NCI-H526 (cell line): Measurements from ENCODE around the gene CDC27.
"Not testable (repeated sequence)": the region's sequence is repeated elsewhere in the genome, so short reads cannot be mapped to it uniquely, and the experiment has no call there.

ENCODE experiments used
- DNase-seq, 2 experiments: peaks; one replicate each; lab custom pipeline; 2025; lab: John Stamatoyannopoulos, UW

Gene CDC27

GRCh38 chr17:47135235-47135634 is 53.9 kb downstream of the CDC27 start:
- no peak for DNase-seq

DNA sequence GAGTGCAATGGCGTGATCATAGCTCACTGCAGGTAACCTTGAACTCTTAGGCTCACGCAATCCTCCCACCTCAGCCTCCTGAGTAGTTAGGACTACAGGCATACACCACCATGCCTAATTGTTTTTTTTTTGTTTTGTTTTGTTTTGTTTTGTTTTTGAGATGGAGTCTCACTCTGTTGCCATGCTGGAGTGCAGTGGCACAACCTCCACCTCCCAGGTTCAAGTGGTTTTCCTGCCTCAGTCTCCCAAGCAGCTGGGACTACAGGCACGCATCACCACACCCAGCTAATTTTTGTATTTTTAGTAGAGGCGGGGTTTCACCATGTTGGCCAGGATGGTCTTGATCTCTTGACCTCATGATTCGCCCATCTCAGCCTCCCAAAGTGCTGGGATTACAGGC is 54.7 kb downstream of the CDC27 start:
- DNase-seq = not testable (repeated sequence)

DNA sequence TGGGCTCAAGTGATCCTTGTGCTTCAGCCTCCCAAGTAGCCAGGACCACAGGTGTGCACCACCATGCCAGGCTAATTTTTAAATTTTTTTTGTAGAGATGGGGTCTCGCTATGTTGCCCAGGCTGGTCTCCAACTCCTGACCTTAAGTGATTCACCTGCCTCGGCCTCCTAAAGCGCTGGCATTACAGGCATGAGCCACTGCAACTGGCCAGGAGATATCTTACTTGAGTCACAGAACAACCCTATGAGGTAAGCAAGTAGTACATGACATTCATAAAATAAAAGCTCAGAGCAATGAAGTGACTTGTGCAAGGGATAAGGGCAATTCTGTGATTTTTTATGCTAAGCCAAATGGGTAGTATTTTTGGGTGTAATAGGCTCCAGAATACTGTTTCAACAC is 57.3 kb downstream of the CDC27 start:
- no peak for DNase-seq

- not testable (repeated sequence) for DNase-seq
Measured at GRCh38 chr17:47126835-47127234, 62.3 kb downstream of the CDC27 start.

- DNase-seq = not testable (repeated sequence)
Measured at GRCh38 chr17:47123262-47123661, 65.8 kb downstream of the CDC27 start.

DNA sequence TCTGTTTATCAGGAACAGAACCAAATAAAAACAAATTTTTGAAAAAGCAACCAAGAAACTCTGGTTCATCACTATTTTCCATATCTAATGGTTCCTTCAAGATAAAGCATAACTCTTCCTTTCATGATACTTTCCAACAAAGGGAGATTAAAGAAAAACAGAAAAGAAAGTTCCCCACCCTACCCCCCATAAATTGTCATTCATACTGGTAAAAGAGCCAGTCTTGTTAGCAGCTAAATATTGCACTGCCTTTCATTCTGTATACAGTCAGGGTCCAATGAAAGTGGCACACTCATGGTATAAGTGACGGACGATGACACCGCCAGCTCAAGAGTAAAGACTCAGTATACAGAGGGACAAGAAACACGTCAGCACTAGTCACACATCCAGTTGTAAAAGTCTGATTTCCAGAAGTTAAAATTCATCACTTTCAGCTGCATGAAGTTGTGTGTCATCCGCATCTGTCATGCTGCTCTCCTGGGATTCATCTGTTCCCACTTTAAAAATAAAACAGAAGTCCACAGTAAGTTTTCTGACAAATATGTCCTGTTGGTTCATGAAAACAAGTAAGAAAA is 68.5 kb downstream of the CDC27 start:
- DNase-seq = no peak

DNA sequence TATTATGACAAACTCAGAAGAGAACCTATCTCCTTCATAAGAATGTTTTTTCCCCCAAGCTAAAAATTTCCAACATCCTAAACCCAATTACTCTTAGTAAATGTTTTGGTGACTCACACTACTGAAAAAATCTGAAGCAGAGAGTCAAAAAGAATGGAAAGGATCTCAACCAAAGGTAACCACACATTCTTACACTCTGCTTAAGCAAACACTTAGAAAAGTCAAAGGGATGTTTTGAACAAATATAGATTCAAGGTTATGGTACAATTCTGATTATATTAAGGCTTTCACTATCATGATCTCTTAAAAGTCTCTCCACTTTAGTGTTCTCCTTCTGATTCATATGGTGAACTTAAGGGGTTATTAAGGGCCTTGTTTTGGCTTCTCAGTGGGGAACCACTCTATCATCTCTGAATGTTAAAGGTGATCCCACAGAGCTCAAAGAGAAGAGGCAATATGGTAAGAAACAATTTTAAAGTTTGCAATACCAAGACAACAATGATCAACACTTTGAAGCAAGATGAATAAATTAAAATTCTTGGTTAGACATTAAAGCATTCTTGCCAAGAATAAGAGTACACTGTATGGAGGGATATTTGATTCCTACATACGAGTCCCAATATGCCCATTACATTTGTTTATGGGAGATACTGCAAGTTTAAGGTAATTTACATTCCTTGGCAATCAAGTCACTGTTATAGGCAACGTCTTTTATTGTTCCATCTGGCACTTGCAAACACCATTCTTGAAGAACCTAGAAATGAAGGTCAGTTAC is 69.2 kb downstream of the CDC27 start:
- DNase-seq = no peak

DNA sequence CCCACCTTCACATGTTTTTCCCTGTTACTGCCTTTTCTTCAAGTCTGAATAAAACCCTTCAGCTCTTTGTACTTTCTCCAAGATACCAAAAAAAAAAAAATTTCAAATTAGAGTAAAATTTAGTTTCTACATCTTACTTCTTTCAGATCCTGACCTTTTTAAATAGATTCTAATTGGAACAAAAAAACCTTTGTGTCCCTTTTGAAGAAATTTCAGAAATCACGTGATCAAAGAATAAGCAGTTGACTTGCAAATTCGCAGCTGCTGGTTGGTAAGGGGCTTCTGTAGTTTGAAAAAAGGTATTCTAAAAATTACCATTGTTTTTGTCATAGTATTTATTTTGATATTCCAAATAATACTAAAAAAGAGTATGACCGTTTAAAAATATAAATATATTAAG is 71.7 kb downstream of the CDC27 start:
- DNase-seq = peak; percentile 16 to 50

DNA sequence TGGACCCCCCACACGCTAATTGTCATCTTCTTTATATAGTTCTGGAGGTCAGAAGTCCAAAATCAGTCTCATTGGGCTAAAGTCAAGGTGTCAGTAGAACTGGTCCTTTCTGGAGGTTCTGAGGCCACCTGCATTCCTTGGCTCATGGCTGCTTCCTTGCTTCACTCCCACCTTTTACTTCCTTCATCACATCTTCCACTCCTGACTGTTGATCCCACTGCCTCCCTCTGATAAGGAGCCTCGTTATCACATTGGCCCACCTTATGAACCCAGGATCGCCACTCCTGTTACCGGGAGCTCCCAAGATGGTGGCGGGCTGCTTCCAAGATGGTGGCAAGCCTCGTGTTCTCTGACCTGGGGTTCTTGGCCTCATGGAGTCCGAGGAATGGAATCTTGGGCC is 83.0 kb downstream of the CDC27 start:
- DNase-seq = no peak

- DNase-seq = not testable (repeated sequence)
Measured at GRCh38 chr17:47105246-47105645, 83.8 kb downstream of the CDC27 start.

DNA sequence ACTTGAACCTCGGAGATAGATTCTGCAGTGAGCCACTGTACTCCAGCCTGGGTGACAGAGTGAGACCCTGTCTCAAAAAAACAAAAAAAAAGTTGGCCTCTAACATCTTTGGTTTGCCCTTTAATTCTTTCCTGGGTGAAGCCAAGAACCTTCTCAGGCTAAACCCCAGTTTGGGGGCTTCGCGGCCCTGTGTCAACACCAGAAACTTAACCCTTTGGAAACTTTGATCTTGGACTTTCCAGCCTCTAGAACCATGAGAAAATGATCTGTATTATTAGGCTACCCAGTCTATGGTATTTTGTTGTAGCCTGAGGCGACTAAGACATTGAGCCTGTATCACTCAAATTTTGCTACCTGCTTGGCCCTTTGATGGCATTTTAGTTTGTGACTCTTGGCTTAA is 86.2 kb downstream of the CDC27 start:
- no peak for DNase-seq

DNA sequence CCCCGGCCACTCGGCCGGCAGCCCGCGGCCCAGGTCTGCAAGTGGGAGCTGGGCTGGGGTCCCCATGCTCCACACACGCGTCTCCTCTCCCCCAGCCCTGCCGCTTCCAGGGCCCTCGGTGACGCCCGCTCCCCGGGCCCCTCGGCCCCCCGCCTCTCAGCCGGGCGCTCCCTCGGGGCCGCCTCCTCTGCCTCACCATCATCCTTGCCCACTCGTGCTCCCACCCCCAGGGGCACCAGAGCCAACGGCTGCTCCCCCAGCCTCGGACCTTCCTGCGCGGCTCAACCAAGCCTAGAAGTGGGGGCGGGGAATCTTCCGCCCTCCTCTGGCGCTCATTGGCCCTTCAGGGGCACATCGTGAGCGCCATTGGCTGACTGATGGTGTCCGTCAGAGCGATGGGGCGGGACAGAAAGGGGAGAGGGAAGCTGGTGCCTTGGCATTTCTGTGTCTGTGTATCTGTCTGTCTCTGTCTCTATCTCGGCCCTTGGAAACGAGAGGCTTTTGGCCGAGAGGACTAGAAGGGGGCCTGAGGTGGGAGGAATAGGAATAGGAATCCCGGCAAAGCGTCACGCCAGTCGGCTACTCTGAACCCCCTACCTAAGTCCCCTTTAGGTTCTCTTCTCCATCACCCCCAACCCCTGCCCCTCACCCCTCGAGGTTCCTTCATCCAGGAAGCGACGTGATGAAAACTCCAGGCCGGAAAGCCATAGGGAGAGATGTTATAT is 88.9 kb downstream of the CDC27 start:
- peak; percentile 96 for DNase-seq

GRCh38 chr17:47099451-47099986 is 89.6 kb downstream of the CDC27 start:
- DNase-seq = peak in 1 of 2 experiments; percentile 64

DNA sequence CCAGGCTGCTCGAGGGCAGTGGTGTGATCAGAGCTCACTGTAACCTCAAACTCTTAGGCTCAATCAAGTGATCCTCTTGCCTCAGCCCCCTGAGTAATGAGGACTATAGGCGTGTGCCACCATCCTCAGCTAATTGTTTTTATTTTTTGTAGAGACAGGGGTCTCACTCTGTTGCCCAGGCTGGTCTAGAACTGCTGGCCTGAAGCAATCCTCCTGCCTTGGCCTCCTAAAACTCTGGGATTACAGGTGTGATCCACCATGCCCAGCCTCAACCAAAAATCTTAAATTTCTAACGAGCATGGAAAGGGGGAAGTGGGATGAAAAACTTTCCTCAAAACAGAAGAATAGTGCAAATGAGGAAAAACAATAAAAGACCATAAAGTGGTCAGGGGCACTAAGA is 92.8 kb downstream of the CDC27 start:
- DNase-seq = no peak

GRCh38 chr17:47095268-47095667 is 93.8 kb downstream of the CDC27 start:
- DNase-seq = no peak

DNA sequence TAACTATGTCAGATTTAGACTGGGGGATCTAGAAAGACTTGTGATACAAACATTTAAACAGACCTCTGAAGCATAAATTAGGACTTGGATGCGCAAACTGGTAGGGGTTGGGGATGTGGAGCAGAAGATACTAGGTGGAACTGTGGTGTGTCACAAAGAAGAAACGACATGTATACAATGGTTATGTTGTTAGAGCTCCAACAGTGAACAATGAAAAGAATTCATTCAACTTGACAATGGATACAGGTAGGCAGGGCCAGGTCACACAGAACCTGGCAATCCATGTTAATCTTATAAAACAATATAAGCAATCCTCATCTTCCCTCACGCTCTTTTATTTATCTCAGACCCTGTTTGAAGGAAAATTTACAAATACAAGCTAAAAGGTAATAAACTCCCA is 102.0 kb downstream of the CDC27 start:
- no peak for DNase-seq

GRCh38 chr17:47085736-47086135 is 103.4 kb downstream of the CDC27 start:
- no peak for DNase-seq

- DNase-seq = no peak
Measured at GRCh38 chr17:47078801-47079200, 110.3 kb downstream of the CDC27 start.

DNA sequence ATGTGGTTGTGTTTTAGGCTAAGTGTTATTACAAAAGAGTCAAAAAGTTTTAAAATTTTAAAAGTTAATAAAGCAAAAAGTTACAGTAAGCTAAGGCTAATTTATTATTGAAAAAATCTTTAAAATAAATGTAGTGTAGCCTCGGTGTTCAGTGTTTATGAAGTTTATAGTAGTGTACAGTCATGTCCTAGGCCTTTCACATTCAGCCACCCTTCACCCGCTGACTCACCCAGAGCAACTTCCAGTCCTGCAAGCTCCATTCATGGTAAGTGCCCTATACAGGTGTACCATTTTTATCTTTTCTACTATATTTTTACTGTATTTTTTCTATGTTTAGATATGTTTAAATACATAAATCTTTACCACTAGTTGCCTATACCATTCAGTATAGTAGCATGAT is 111.5 kb downstream of the CDC27 start:
- DNase-seq = no peak

- DNase-seq = no peak
Measured at GRCh38 chr17:47076171-47076570, 112.9 kb downstream of the CDC27 start.

DNA sequence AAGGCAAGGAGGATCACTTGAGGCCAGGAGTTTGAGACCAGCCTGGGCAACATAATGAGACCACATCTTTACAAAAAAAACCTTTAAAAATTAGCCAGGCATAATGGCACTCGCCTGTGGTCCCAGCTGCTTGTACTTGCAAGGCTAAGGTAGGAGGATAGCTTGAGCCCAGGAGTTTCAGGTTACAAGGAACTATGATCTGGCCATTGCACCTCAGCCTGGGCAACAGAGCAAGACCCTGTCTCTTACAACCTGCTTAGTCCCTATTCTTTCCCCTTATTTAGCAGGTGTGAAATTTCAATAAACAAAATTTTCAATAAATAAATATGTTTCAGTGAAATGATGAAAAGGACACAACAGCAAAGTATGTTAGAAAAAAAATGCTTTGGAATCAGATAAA is 114.7 kb downstream of the CDC27 start:
- not testable (repeated sequence) for DNase-seq

DNA sequence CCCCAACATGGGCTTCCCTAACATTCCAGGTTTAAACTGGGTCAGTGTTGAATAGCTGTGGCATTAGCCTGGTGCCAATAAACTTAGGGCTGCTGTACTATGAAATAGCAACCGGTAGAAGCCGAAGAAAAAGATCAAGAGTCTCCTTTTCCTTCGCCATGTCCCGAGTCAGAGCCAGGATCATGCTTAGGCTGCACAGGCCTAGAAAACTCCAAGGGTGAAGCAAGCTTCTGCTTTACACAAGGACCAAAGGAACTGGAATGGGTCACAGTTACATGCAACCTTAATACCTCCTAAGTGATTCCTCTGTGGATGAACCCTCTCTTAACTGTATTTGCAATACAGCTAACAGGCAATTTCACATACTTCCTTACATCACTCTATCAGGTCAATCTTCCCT is 115.5 kb downstream of the CDC27 start:
- not testable (repeated sequence) for DNase-seq

GRCh38 chr17:47072886-47073285 is 116.2 kb downstream of the CDC27 start:
- no peak for DNase-seq
